ENCODE data around the gene TMPO. TPM values are rescaled to one million over a fixed set of nuclear protein-coding genes. Genes with fewer than 3 reads are reported as not detected.

TMPO gene
- polyA plus RNA-seq, 1 donor (not counting 4 experiments of a cell fraction or from before 2014, with no cell fraction given): 41.0 TPM

DNA sequence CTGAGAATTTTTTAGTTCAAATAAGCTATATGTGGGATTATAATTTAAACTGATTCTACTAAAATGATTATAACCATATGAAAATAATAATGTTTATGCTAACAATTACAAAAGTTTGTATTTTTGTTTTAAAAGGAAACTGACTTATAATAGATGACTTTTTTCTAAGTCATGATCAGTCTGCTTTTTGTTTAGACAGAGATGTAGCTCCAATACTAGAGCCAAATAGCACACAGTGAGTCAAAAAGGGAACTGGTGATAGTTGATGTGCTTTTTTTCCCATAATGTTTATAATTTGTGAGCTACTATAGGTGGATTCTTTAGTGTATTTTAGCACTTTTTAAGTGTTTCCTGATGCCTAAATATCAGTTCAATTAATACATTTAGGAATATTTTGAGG is 28.3 kb downstream of the TMPO start:
- Histone ChIP-seq H3K4me1 (ENCODE audit: control insufficient read depth, extremely low read depth, insufficient read depth, low read length) (no peaks in the 10 kb centered on the region), H3K9ac (ENCODE audit: control insufficient read depth, extremely low read depth, insufficient read depth, low read length) (no peak overlapping the region), H4K20me1 (ENCODE audit: control insufficient read depth, extremely low read depth, insufficient read depth, low read length) (peaks cover 3% of the 10 kb centered on the region), H3K9me1 (ENCODE audit: control insufficient read depth, extremely low read depth, insufficient read depth, low read length) (no peaks in the 10 kb centered on the region), H3K36me3 (ENCODE audit: control insufficient read depth in 2 of 2, extremely low read depth in 1 of 2, insufficient read depth in 2 of 2, low read length in 2 of 2) (peaks cover 1 to 7% of the 10 kb centered on the region in 2 experiments), H3K27ac (ENCODE audit: control insufficient read depth, insufficient read depth, low read length) (no peak overlapping the region), H3K4me2 (ENCODE audit: control insufficient read depth, extremely low read depth, insufficient read depth, low read depth, low read length) (no peak overlapping the region), H3K9me3 (ENCODE audit: control insufficient read depth, low read depth, low read length) (no peaks in the 10 kb centered on the region), H3K4me3 (ENCODE audit: control insufficient read depth in 2 of 3, extremely low read depth in 1 of 3, insufficient read depth in 2 of 3, low read depth in 1 of 3, low read length in 3 of 3) (no peak overlapping the region), H2AFZ (ENCODE audit: control insufficient read depth, low read length) (no peak overlapping the region), H3K79me2 (ENCODE audit: control insufficient read depth, insufficient read depth, low read length) (peaks cover 5% of the 10 kb centered on the region), H3K27me3 (ENCODE audit: control insufficient read depth, extremely low read depth, insufficient read depth, low read length) (no peaks in the 10 kb centered on the region)
- DNase-seq (ENCODE audit: low read depth, low spot score) (no peak), FAIRE-seq (no peak)
- TF ChIP-seq, protein P1, sequence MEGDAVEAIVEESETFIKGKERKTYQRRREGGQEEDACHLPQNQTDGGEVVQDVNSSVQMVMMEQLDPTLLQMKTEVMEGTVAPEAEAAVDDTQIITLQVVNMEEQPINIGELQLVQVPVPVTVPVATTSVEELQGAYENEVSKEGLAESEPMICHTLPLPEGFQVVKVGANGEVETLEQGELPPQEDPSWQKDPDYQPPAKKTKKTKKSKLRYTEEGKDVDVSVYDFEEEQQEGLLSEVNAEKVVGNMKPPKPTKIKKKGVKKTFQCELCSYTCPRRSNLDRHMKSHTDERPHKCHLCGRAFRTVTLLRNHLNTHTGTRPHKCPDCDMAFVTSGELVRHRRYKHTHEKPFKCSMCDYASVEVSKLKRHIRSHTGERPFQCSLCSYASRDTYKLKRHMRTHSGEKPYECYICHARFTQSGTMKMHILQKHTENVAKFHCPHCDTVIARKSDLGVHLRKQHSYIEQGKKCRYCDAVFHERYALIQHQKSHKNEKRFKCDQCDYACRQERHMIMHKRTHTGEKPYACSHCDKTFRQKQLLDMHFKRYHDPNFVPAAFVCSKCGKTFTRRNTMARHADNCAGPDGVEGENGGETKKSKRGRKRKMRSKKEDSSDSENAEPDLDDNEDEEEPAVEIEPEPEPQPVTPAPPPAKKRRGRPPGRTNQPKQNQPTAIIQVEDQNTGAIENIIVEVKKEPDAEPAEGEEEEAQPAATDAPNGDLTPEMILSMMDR (optimal IDR thresholded peaks at IDR 0.05 in 1 of 3, IDR thresholded peaks at IDR 0.05 in 1 of 3, conservative IDR thresholded peaks at IDR 0.05 in 1 of 3; ENCODE audit: extremely low read depth in 1 of 3, insufficient read depth in 2 of 3, low read length in 3 of 3): no peak
- TF ChIP-seq EZH2 (IDR thresholded peaks at IDR 0.05; ENCODE audit: low read length): no peak
- dilution Hi-C loops (cut with MboI; ENCODE audit: extremely low pct_ligation_motif_present, low sequenced_read_pairs): no loop called here

DNA sequence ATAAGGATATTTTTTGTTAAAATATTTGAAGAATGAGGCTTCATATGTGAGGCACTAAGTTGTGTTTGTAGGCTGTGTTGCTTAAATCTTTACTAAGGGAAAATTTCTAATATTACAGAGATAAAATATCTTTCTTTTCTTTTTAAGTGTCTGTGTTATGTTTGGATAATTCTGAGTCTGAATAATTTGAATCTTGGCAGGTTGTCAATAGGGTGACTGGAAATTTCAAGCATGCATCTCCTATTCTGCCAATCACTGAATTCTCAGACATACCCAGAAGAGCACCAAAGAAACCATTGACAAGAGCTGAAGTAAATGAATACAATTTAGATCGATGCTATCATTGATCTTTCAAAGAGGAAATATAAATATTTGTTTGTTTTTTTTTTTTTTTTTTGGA is 29.4 kb downstream of the TMPO start:
- peaks cover 5% of the 10 kb centered on the region for H3K79me2 ChIP-seq (ENCODE audit: control insufficient read depth, insufficient read depth, low read length)
- dilution Hi-C loops (cut with MboI; ENCODE audit: extremely low pct_ligation_motif_present, low sequenced_read_pairs): no loop called here
- H3K36me3 ChIP-seq (ENCODE audit: control insufficient read depth in 2 of 2, extremely low read depth in 1 of 2, insufficient read depth in 2 of 2, low read length in 2 of 2): peaks cover 1 to 9% of the 10 kb centered on the region in 2 experiments

More for the DNA sequence above, 29.4 kb downstream of the TMPO start:
- DNase-seq (ENCODE audit: low read depth, low spot score) (no peak), FAIRE-seq (no peak)
- Histone ChIP-seq H3K4me1 (ENCODE audit: control insufficient read depth, extremely low read depth, insufficient read depth, low read length) (no peaks in the 10 kb centered on the region), H3K9ac (ENCODE audit: control insufficient read depth, extremely low read depth, insufficient read depth, low read length) (no peak overlapping the region), H3K27ac (ENCODE audit: control insufficient read depth, insufficient read depth, low read length) (no peak overlapping the region), H3K9me3 (ENCODE audit: control insufficient read depth, low read depth, low read length) (no peaks in the 10 kb centered on the region), H3K4me2 (ENCODE audit: control insufficient read depth, extremely low read depth, insufficient read depth, low read depth, low read length) (no peak overlapping the region), H3K9me1 (ENCODE audit: control insufficient read depth, extremely low read depth, insufficient read depth, low read length) (no peaks in the 10 kb centered on the region), H2AFZ (ENCODE audit: control insufficient read depth, low read length) (no peak overlapping the region), H3K4me3 (ENCODE audit: control insufficient read depth in 2 of 3, extremely low read depth in 1 of 3, insufficient read depth in 2 of 3, low read depth in 1 of 3, low read length in 3 of 3) (no peak overlapping the region), H3K27me3 (ENCODE audit: control insufficient read depth, extremely low read depth, insufficient read depth, low read length) (no peaks in the 10 kb centered on the region), H4K20me1 (ENCODE audit: control insufficient read depth, extremely low read depth, insufficient read depth, low read length) (peaks cover 3% of the 10 kb centered on the region)
- TF ChIP-seq, protein P1 (optimal IDR thresholded peaks at IDR 0.05 in 1 of 3, IDR thresholded peaks at IDR 0.05 in 1 of 3, conservative IDR thresholded peaks at IDR 0.05 in 1 of 3; ENCODE audit: extremely low read depth in 1 of 3, insufficient read depth in 2 of 3, low read length in 3 of 3): no peak
- TF ChIP-seq EZH2 (IDR thresholded peaks at IDR 0.05; ENCODE audit: low read length): no peak

Measured in keratinocyte (primary cell).